NCI-H82 treated with DMSO at 0.1 percent for 48 hours (cell line): Measurements from ENCODE around the gene ZBTB44.

Experiments used
- DNase-seq: peaks from one replicate; lab custom pipeline; 2025; ENCODE audit not compliant: unreplicated experiment; lab: John Stamatoyannopoulos, UW

Gene ZBTB44

DNA sequence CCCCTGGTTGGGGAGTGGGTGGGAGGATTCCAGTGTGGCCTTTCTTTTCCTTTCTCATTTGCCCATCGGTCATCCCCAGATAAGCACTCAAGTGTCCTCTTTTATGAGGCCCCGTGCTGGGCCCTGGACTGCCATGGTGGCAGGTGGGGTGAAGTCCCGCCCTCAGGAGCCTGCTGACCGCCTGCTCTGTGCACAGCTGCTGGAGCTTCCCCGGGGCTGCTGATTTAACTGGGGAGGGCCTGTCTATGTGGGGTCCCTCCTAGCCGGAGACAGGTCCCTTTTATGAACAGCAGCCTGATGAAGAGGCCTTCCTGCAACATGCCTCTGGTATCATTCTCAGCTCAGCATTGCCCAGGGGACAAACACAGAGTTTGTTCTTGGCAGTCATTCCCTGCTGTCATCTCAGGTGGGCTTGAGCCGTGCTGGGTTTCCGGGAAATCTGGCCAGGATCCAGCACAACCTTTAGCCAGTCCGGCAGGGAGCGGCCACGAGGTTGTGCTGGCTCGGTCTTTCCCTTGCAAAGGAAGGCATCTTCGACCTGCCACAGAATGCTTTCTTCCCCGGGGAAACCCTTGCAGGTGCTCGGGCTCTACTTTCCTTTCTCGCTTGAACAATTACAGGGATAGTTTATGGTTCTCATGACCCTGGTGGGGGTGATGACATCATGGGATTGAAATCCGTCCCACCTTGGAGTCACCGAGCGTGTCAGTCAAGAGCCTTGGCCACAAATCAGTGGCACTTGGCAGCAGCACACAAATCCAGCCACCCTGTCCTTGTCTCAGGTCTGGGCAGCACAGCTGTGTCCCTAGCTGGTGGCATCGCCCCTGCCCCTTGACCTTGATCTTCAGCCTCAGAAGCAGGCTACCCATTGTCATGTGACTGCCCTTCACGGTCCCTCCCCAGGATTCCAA lies 135.1 kb downstream of the ZBTB44 start:
- no peak for DNase-seq

DNA sequence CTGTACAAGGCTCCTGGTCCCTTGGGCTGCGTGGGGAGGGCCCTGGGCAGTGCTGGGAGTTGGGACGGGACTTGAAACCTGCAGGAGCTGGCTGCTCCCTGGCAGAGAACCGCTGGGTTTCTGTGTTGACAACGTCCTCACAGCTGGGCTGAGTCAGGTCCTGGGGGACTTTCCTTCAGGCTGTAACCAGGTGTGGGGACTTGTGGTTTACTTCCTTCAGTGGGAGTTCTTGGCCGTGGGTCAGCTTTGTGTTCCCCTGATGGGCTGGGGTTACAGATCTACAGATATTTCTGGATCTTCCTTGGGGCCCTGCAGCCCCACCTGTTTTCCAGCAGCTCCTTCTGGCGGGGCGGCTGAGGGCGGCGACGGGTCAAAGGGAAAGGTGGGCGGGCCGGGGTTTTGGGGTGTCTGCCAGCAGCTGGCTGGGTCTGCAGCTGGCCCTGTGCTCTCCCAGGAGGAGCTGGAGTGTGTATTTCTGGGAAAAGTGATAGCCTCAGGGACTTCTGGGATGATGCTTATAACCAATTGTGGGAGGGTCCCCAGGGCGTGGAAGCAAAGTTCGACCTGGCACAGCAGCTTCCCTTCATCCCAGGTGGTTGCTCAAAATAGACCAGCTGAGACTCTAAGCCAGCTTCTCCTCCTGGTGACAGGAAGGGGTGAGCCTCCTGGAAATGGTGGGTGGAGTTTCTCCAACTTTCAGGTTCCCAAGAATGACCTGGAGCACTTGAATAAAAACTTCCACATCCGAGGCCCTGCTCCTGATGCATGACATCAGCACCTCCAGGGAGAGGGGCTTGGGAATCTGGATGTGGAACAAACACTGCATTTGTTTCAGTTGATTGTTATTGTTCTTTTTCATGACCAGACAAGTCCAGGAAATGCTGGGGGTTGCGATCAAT lies 136.0 kb downstream of the ZBTB44 start:
- DNase-seq = no peak

DNA sequence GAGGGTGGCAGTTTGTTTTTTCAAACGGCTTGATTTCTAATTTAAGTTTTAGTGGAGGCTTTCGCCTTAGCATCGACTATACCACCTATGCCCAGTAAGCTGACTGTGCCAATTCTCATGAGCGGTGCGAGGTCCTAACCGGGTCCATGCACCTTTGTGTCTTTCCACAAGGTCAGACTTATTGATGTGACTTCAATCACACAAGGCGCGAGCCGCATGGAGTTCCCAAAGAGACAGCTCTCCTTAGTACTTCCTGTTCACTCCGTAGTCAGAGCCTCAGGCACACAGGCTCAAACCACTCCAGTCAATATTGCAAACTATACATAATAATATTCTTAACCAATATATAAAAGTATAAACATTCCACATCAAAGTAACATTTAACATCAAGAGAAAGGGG lies 136.9 kb downstream of the ZBTB44 start:
- DNase-seq = no peak
